B cell (primary cell): ENCODE data around the gene NELL1. TPM values are rescaled to one million over a fixed set of nuclear protein-coding genes. Genes with fewer than 3 reads are reported as not detected.

ENCODE experiments used
- ATAC-seq: fragments of 200-7000 bp; cut with Tn5 transposase; one replicate; pipeline ENCODE4 v1.10.0; 2021; ENCODE audit warnings: low read depth, mild to moderate bottlenecking, moderate number of reproducible peaks, moderate library complexity
- CTCF ChIA-PET: fragments of 350-600 bp; sonication (Branson Sonifier 250); formaldehyde crosslinking; loops from one replicate; lab custom pipeline; 2021; ENCODE audit warnings: antibody characterized with exemption, inconsistent platforms; lab: Charles Lee
- POLR2A ChIA-PET: fragments of 350-600 bp; sonication (Branson Sonifier 250); formaldehyde crosslinking; loops from one replicate; lab custom pipeline; 2021; ENCODE audit warnings: antibody characterized with exemption; lab: Charles Lee
- DNase-seq: peaks from one replicate; pipeline ENCODE4 v3.0.0; 2013
- H2AFZ ChIP-seq: 2 replicates; pipeline ENCODE4 v1.6.1; 2012; ENCODE audit warnings: mild to moderate bottlenecking, low read depth, low read length; ENCODE audit not compliant: insufficient read depth, poor library complexity, severe bottlenecking
- H3K27ac ChIP-seq, 2 donors: 1 replicate in 1 of 2; 2 replicates in 1 of 2; pipeline ENCODE4 v1.5.1; 2012 to 2013; ENCODE audit warnings: low read length in 2 of 2, mild to moderate bottlenecking in 2 of 2, moderate library complexity in 1 of 2
- H3K27me3 ChIP-seq, 4 experiments: fragments of 200-600 bp in 1 of 4; sonication (generic) in 1 of 4; replicated peaks in 1 of 4; 1 replicate in 2 of 4; 2 replicates in 2 of 4; pipeline versions ENCODE4 v1.6.1 to v1.7.0; 2013 to 2016; ENCODE audit warnings: low read length in 3 of 4, mild to moderate bottlenecking in 2 of 4, mixed read lengths in 1 of 4, moderate library complexity in 1 of 4; ENCODE audit not compliant: insufficient read depth in 4 of 4, control insufficient read depth in 3 of 4; ENCODE audit errors: control extremely low read depth in 1 of 4
- H3K36me3 ChIP-seq, 2 experiments: replicated peaks in 1 of 2; 1 replicate in 1 of 2; 2 replicates in 1 of 2; pipeline versions ENCODE4 v1.6.1 to v1.7.1; 2013; ENCODE audit warnings: low read length in 1 of 2; ENCODE audit not compliant: insufficient read depth in 2 of 2, control insufficient read depth in 1 of 2; ENCODE audit errors: control extremely low read depth in 1 of 2, extremely low read depth in 1 of 2
- H3K4me1 ChIP-seq, 2 donors: fragments of 200-600 bp in 1 of 2; sonication (generic) in 1 of 2; 1 replicate in 1 of 2; 2 replicates in 1 of 2; pipeline versions ENCODE4 v1.5.1 to v1.6.1; 2013 to 2017; ENCODE audit warnings: low read length in 2 of 2; ENCODE audit not compliant: control insufficient read depth in 2 of 2, insufficient read depth in 2 of 2
- H3K4me2 ChIP-seq: replicated peaks from 2 replicates; pipeline ENCODE3; 2012; ENCODE audit warnings: mild to moderate bottlenecking, low read depth, low read length; ENCODE audit not compliant: poor library complexity, severe bottlenecking
- H3K4me3 ChIP-seq, 5 experiments: fragments of 200-600 bp in 1 of 5; sonication (generic) in 1 of 5; 1 replicate in 3 of 5; 2 replicates in 2 of 5; pipeline versions ENCODE4 v1.5.1 to v1.7.0; 2011 to 2016; ENCODE audit warnings: low read length in 4 of 5, mild to moderate bottlenecking in 4 of 5, low read depth in 2 of 5, control low read depth in 1 of 5, moderate library complexity in 1 of 5; ENCODE audit not compliant: insufficient read depth in 1 of 5; ENCODE audit errors: control extremely low read depth in 1 of 5, extremely low read depth in 1 of 5
- H3K79me2 ChIP-seq: fragments of 200-600 bp; sonication (generic); one replicate; pipeline ENCODE4 v1.6.0; 2016; ENCODE audit warnings: low read length; ENCODE audit not compliant: control insufficient read depth, insufficient read depth
- H3K9ac ChIP-seq: fragments of 200-600 bp; sonication (generic); 2 replicates; pipeline ENCODE4 v1.6.1; 2017; ENCODE audit warnings: mild to moderate bottlenecking, low read length, moderate library complexity
- H3K9me3 ChIP-seq, 3 donors: one replicate each; pipeline versions ENCODE4 v1.6.1 to v1.7.1; 2013; ENCODE audit warnings: low read length in 2 of 3; ENCODE audit not compliant: control insufficient read depth in 2 of 3, insufficient read depth in 1 of 3; ENCODE audit errors: control extremely low read depth in 1 of 3
- H4K20me1 ChIP-seq: 2 replicates; pipeline ENCODE4 v1.6.0; 2012; ENCODE audit warnings: mild to moderate bottlenecking, low read length; ENCODE audit not compliant: insufficient read depth, control insufficient read depth, poor library complexity, severe bottlenecking
- H3K27ac Mint-ChIP-seq: one replicate; pipeline ENCODE4 v1.8.0; 2021; ENCODE audit warnings: mixed read lengths
- H3K27me3 Mint-ChIP-seq: one replicate; pipeline ENCODE4 v1.8.0; 2021; ENCODE audit warnings: mixed read lengths
- H3K4me1 Mint-ChIP-seq: one replicate; pipeline ENCODE4 v1.8.0; 2021; ENCODE audit warnings: mixed read lengths
- H3K4me3 Mint-ChIP-seq: one replicate; pipeline ENCODE4 v1.8.0; 2021; ENCODE audit warnings: mixed read lengths
- H3K9me3 Mint-ChIP-seq: one replicate; pipeline ENCODE4 v1.8.0; 2022; ENCODE audit warnings: mixed read lengths; ENCODE audit not compliant: insufficient read depth
- EZH2 ChIP-seq: IDR thresholded peaks from 2 replicates; pipeline ENCODE4 v1.6.1; 2012; ENCODE audit warnings: borderline replicate concordance, low read depth, mild to moderate bottlenecking, moderate library complexity, low read length; ENCODE audit not compliant: insufficient read depth, poor library complexity, severe bottlenecking
- WGBS: methylation state at CpG from one replicate; pipeline ENCODE4 v1.1.5; 2013; ENCODE audit warnings: missing lambda C conversion rate; ENCODE audit not compliant: insufficient coverage; 5-methylcytosine and 5-hydroxymethylcytosine counted together
- intact Hi-C: fragments of 100-400 bp; cut with micrococcal nuclease; formaldehyde crosslinking; loops from one replicate; pipeline ENCODE4 v1.10.0; 2022
- polyA plus RNA-seq: library from polyadenylated mRNA; depleted of rRNA; stranded (reverse); fragments of >200 nt; gene quantifications from 2 replicates; pipeline ENCODE4 v1.2.3, GENCODE V29; 2012
- total RNA-seq, 2 donors: library from RNA; stranded (reverse); fragments of 120-200 nt in 1 of 2; gene quantifications; 1 replicate in 1 of 2; 2 replicates in 1 of 2; pipeline versions ENCODE4 v1.2.3 to v1.2.4, GENCODE V29; 2013 to 2022
- TF ChIP-seq, protein P1 (sequence below): fragments of 200-600 bp; IDR thresholded peaks from one replicate; pipeline ENCODE4 v1.8.0; 2022; ENCODE audit warnings: antibody characterized with exemption, mild to moderate bottlenecking

NELL1 gene
- total and polyA plus RNA-seq, 2 donors (not counting 1 experiment from before 2014, with no cell fraction given): not detected

DNA sequence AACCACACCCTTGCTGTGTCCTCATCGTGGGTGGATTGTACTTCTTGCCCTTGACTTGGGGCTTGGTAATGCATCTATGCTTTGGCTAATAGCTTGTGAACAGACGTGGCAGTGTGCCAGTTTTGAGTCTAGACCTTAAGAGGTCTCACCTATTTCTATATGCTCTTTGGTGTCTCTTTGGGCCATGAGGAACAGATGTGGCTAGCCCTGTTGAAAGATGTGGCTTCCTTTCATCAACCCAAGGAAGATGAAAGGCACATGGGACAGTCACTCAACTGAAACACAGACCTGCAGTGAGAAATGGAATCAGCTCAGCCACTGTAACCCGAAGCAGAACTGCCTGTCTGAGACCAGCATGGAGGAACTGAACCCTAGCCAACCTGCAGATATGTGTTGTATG, 7.9 kb upstream of the NELL1 start:
- TF ChIP-seq, protein P1, sequence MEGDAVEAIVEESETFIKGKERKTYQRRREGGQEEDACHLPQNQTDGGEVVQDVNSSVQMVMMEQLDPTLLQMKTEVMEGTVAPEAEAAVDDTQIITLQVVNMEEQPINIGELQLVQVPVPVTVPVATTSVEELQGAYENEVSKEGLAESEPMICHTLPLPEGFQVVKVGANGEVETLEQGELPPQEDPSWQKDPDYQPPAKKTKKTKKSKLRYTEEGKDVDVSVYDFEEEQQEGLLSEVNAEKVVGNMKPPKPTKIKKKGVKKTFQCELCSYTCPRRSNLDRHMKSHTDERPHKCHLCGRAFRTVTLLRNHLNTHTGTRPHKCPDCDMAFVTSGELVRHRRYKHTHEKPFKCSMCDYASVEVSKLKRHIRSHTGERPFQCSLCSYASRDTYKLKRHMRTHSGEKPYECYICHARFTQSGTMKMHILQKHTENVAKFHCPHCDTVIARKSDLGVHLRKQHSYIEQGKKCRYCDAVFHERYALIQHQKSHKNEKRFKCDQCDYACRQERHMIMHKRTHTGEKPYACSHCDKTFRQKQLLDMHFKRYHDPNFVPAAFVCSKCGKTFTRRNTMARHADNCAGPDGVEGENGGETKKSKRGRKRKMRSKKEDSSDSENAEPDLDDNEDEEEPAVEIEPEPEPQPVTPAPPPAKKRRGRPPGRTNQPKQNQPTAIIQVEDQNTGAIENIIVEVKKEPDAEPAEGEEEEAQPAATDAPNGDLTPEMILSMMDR: no peak
- TF ChIP-seq EZH2: no peak
- Histone ChIP-seq H2AFZ (no peak overlapping the region), H3K4me3 (no peak overlapping the region), H3K27me3 (peaks cover 0 to 3% (median 1%) of the 10 kb centered on the region in 4 experiments), H3K79me2 (no peaks in the 10 kb centered on the region), H4K20me1 (no peaks in the 10 kb centered on the region), H3K27ac (no peak overlapping the region), H3K4me1 (no peaks in the 10 kb centered on the region), H3K36me3 (no peaks in the 10 kb centered on the region), H3K9ac (no peak overlapping the region), H3K4me2 (no peak overlapping the region), H3K9me3 (peaks cover 0 to 4% (median 3%) of the 10 kb centered on the region in 3 donors)
- Mint-ChIP-seq H3K4me1 (no peaks in the 10 kb centered on the region), H3K27ac (no peak overlapping the region), H3K4me3 (no peak overlapping the region), H3K27me3 (peaks cover 19% of the 10 kb centered on the region), H3K9me3 (peaks cover 2% of the 10 kb centered on the region)
- ATAC-seq (no peak), DNase-seq (no peak)
- POLR2A ChIA-PET: no interaction called here
- CTCF ChIA-PET: no interaction called here
- intact Hi-C loops: no loop called here
- WGBS: 10% methylated on average over 2 of the region's 3 CpGs

DNA sequence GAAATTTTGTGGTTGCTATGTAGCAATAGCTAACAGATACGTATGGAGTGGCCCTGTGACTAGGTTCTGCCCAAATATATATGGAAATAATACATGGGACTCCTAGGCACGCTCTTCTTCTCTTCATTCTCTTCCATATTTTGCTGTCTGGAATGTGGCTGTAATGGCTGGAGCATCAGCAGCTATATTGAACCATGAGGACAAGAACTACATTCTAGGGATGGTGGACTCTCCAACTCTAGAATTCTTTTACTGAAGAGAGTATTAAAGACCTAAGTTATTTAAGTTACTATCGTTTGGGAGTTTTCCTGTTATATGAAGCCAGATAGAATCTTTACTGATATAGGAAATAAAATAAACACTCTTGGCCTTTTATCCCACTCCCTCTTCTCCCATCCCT, 7.5 kb upstream of the NELL1 start:
- H3K79me2 ChIP-seq: no peaks in the 10 kb centered on the region
- intact Hi-C loops: no loop called here
- no peak overlapping the region for H3K4me3 Mint-ChIP-seq
- H3K4me2 ChIP-seq: no peak overlapping the region
- peaks cover 0 to 4% (median 3%) of the 10 kb centered on the region in 3 donors for H3K9me3 ChIP-seq
- H3K4me3 ChIP-seq: no peak overlapping the region
- WGBS: no CpG with 5 or more reads among the region's 3 CpGs
- peaks cover 20% of the 10 kb centered on the region for H3K27me3 Mint-ChIP-seq
- H3K9me3 Mint-ChIP-seq: peaks cover 2% of the 10 kb centered on the region
- no peak for DNase-seq
- H3K4me1 Mint-ChIP-seq: no peaks in the 10 kb centered on the region
- no peaks in the 10 kb centered on the region for H3K4me1 ChIP-seq
- CTCF ChIA-PET: no interaction called here
- no peak overlapping the region for H3K27ac ChIP-seq
- no peaks in the 10 kb centered on the region for H4K20me1 ChIP-seq
- no peak for ATAC-seq
- TF ChIP-seq EZH2: no peak
- TF ChIP-seq, protein P1: no peak
- POLR2A ChIA-PET: no interaction called here
- H3K27ac Mint-ChIP-seq: no peak overlapping the region
- H3K36me3 ChIP-seq: no peaks in the 10 kb centered on the region
- H2AFZ ChIP-seq: no peak overlapping the region
- peaks cover 0 to 6% (median 4%) of the 10 kb centered on the region in 4 experiments for H3K27me3 ChIP-seq
- no peak overlapping the region for H3K9ac ChIP-seq
